ENCODE data around the gene GNAZ.

The GNAZ gene

DNA sequence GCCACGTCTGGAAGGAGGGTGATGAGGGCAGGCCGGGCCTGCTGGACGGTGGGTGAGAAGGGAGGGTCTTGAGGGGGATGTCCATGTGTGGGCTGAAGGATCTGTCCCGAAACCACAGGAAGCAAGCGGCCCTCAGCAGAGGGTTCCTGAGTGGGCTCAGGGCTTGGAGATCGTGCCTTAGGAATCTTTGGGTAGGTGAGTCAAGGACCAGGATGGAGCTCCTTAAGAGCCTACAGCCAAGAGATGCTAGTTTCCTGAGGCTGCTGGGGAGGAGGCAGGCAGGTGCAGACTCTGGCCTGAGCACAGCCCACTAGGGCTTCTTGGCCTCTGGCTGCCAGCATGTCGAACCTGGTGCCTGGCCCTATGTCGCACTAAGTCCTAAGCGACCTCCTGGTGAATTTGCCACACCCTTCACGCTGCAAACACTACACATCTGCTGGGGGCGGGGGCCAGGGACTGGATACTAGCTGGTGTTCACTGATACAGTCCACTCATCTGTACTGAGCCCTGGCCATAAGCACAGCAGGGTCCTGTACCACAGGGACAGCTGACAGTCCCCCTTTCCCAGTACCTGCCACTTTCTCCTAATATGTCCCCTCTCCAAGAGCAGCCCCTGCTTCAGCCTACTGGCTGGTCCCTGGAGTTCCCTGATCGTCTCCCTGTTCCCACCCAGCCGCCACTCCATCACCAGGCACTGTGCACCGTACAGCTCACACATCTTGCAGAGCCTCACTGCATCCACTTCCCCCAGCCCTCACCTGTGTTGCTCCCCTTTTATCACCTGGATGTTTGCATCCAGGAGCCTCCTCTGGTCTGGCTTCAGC is 19.5 kb downstream of the GNAZ start:
- TF ChIP-seq ZBTB7A (IDR thresholded peaks at IDR 0.05; ENCODE audit: low read depth) (no peak), CREB1 (IDR thresholded peaks at IDR 0.05; ENCODE audit: low read depth) (no peak), TCF12 (IDR thresholded peaks at IDR 0.05; ENCODE audit: low read depth) (no peak), MAX (IDR thresholded peaks at IDR 0.05) (no peak), EGR1 (IDR thresholded peaks at IDR 0.05) (no peak), TAF1 (IDR thresholded peaks at IDR 0.05; ENCODE audit: low read depth) (no peak), EP300 (IDR thresholded peaks at IDR 0.05; ENCODE audit: borderline replicate concordance) (no peak), FOXM1 (IDR thresholded peaks at IDR 0.05; ENCODE audit: borderline replicate concordance, low read depth) (no peak), CEBPB (IDR thresholded peaks at IDR 0.05) (no peak), RAD21 (IDR thresholded peaks at IDR 0.05; ENCODE audit: low read depth) (no peak), NFIC (IDR thresholded peaks at IDR 0.05) (no peak), REST (IDR thresholded peaks at IDR 0.05; ENCODE audit: low read depth) (no peak), YY1 (IDR thresholded peaks at IDR 0.05; ENCODE audit: low read depth) (no peak), TEAD4 (IDR thresholded peaks at IDR 0.05) (no peak), USF1 (IDR thresholded peaks at IDR 0.05) (no peak)

DNA sequence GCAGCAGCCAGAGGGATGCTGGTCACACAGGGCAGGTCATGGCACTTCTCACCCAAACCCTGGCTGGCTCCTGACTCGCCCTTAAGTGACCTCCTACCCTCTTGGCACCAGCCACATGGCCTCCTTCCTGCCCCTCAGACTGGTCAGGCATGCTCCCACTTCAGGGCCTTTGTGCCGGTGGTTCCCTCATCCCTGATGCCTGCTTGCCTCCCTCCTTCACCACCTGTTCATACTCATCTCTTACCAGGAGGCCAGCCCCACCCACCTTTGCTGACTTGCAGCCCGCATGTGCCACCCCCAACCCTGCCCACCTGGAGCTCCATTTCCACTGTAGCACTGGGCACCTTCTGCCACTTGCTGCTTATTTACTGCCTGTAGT is 20.1 kb downstream of the GNAZ start:
- TF ChIP-seq MAX (IDR thresholded peaks at IDR 0.05) (no peak), CEBPB (IDR thresholded peaks at IDR 0.05) (no peak), NFIC (IDR thresholded peaks at IDR 0.05) (no peak), TEAD4 (IDR thresholded peaks at IDR 0.05) (no peak), TCF12 (IDR thresholded peaks at IDR 0.05; ENCODE audit: low read depth) (no peak), REST (IDR thresholded peaks at IDR 0.05; ENCODE audit: low read depth) (no peak), TAF1 (IDR thresholded peaks at IDR 0.05; ENCODE audit: low read depth) (no peak), RAD21 (IDR thresholded peaks at IDR 0.05; ENCODE audit: low read depth) (no peak), FOXM1 (IDR thresholded peaks at IDR 0.05; ENCODE audit: borderline replicate concordance, low read depth) (no peak)

- TF ChIP-seq CREB1 (IDR thresholded peaks at IDR 0.05; ENCODE audit: low read depth), result no peak
- TF ChIP-seq USF1 (IDR thresholded peaks at IDR 0.05), result no peak
These were observed 21.4 kb downstream of the GNAZ start for GRCh38 chr22:23091760-23092159.

GRCh38 chr22:23092217-23092955 is 22.1 kb downstream of the GNAZ start:
- TF ChIP-seq TCF12 (IDR thresholded peaks at IDR 0.05; ENCODE audit: low read depth) (no peak), RAD21 (IDR thresholded peaks at IDR 0.05; ENCODE audit: low read depth) (no peak), TAF1 (IDR thresholded peaks at IDR 0.05; ENCODE audit: low read depth) (no peak), TEAD4 (IDR thresholded peaks at IDR 0.05) (no peak), NFIC (IDR thresholded peaks at IDR 0.05) (no peak), REST (IDR thresholded peaks at IDR 0.05; ENCODE audit: low read depth) (no peak), CREB1 (IDR thresholded peaks at IDR 0.05; ENCODE audit: low read depth) (no peak), EGR1 (IDR thresholded peaks at IDR 0.05) (no peak), MAX (IDR thresholded peaks at IDR 0.05) (no peak), EP300 (IDR thresholded peaks at IDR 0.05; ENCODE audit: borderline replicate concordance) (no peak), CEBPB (IDR thresholded peaks at IDR 0.05) (no peak), USF1 (IDR thresholded peaks at IDR 0.05) (no peak), ZBTB7A (IDR thresholded peaks at IDR 0.05; ENCODE audit: low read depth) (no peak)

All from Ishikawa (cell line).